GM18502 (cell line): ENCODE data around the gene SPTBN5.

ENCODE experiments used
- ATAC-seq: cut with Tn5 transposase; IDR thresholded peaks from one replicate; pipeline ENCODE4 v1.9.1; 2021; ENCODE audit warnings: mild to moderate bottlenecking; ENCODE audit not compliant: unreplicated experiment, poor library complexity

SPTBN5 gene

DNA sequence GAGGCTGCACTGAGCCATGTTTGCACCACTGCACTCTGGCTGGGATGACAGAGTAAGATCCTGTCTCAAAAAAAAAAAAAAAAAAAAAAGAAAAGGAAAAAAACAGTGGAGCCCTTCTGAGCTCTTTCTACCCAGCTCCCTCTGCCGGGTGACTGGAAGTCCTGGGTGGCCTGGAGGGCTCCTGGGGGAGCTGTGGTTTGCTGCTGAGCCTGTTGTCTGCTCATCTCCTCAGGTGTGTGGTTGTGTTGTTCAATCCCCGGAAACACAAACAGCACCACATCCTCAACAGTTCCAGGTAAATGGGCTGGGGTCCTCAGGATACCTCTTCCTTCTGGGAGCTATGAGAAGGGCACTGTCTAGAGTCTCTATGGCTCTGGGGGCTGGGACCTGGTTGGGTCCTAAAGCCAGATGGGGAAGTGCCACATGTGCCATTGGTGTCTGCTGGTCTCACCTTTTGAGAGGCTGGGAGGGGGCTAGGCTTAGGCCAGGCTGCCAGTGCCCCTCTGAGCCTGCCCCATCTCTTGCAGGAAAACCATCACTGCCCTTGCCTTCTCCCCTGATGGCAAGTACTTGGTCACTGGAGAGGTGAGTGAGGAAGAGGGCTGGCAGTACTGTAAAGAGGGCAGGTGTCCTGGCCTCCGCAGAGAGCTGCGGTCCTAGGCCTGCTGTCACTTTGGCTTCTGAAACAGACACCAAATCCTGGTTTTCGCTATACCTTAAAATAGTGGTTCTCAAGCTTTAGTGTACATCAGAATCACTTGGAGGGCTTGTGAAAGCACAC, 83.0 kb downstream of the SPTBN5 start:
- ATAC-seq, result no peak

DNA sequence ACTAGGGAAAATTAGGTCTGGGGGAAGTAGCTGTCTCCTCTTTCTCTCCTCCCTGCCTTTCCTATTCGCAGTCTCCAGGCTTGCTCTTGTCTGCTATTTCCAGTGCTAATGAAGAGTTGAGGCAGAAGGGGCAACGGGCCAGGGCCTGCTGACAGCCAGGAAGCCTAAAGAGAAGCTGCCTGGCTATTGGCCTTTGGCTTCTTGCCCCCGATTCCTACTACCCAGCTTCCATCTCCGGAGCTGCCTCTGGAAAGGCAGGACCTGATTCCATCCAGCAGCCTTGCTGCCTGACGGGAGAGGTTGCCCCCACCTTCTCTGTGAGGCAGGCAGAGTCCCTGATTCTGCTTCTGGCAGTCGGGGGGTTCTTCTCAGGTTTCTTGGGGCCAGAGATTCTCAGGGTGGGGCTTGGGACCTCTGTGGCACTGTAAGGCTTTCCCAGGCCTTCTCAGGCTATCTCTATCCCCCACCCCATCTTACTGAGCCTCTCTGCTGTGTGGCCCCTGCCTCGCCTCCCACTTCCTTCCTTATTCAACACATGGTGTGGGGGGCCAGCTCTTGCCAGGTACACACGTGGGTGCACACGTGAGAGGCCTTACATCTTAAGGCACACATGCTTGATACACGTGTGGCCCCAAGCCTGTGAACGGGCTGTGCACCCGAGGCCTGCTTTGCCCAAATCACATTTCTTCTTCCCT, 84.2 kb downstream of the SPTBN5 start:
- no peak for ATAC-seq

DNA sequence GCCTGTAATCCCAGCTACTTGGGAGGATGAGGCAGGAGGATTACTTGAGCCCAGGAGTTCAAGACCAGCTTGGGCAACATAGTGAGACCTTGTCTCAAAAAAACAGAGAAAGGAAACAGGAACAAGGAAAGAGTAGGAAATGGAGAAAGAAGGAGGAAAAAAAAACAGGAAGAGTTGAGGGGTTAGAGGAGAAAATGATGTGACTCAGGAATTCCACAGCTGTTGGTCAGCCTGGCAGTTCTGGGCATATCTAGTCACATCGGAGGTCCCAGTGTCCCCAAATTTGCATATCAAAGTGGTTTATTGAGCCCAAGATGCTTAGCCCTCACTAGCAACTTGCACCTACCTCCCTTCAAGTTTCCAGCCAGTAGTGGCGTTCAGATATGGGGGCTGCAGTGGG, 84.7 kb downstream of the SPTBN5 start:
- no peak for ATAC-seq

DNA sequence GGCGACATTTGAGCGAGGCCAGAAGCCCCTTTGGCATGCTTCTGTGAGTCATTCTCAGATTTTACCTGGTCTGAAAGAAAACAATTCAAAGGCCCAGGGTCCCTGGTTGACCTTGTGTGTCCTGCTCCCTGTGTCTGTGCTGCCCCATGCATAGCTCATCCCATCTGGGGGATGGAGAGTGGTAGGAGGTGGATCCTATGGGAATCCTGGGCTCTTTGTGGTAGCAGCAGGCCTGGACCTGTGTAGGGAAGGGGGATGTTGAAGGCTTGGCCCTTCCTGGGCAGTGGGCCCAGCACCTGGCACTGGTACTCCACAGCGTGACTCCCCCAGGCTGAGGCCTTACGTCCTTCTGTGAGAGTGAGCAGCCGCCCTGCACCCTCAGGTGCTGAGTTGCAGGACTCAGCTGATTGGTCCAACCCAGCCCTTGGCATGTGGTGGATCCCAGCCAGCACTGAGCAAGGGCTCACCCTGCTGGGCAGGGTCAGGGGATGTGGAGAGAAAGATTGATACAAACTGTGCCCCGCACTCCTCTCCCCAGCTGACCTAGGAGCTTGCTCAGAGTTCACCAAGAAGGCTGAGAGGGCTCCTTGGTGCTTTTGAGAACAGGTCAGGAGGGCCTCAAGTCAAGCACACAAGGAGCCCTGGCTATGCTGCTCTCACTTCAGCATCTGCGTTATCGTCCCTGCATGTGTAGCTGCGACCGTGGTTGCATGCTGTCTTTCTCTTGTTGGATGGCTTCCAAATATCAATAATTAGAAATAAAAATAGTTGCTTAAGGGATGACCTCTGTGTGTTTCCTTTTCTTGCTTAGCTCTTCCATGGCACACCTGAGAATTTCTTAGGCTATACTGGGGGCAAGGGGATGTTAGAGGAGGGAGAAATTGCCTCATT, 87.3 kb downstream of the SPTBN5 start:
- no peak for ATAC-seq

DNA sequence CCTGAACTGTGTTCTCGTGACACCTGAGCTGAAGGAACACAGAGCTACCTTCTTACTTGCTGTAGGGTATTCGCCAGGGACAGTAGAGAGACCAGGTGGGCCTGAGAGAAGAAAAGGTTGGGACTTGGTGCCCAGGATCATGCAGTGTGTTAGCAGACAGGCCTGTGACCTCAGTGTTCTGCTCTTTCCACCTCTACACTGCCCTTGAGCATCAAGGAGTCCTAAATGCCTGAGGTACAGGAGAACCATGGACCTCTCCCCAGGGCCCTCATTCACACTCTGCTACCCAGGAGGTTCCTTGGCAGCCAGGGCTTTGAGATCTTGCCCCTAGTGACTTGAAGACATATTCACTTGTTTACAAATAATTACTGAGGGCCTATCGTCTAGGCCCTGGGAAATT, 88.1 kb downstream of the SPTBN5 start:
- no peak for ATAC-seq

DNA sequence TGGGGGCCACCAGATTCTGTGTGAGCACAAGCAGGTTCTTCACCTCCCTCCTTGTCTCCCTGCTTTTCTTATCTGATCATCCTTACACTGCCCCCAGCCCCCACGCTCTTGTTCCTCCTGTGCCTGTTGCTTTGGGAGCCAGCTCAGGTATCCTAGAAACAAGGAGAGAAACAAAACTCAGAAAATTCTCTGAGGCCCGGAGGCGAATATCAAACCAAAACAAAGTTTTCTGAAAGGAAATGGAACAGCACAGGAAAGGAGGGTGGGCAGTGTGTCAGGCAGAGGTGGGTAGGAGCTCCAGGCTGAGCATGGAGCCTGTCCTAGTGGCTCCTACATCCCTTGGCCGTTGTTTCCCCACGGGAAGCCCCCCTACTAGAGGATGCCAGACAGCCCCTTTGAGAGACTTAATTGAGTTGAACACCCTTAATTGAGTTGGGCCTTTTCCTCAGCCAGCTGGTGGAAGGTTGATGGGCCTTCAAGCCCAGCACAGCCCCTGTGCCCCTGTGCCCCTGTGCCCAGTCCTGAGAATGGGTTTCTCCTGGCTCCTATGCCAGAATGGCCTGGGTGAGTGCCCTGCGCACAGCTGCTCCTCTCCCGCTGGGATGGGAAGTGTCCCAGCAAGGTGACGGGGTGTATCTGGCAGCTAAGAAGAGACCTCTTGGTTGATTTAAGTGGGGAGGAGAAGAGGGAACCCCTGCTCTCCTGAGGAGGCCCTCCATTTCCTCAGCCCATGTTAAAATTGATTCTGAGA, 88.8 kb downstream of the SPTBN5 start:
- ATAC-seq, result no peak

DNA sequence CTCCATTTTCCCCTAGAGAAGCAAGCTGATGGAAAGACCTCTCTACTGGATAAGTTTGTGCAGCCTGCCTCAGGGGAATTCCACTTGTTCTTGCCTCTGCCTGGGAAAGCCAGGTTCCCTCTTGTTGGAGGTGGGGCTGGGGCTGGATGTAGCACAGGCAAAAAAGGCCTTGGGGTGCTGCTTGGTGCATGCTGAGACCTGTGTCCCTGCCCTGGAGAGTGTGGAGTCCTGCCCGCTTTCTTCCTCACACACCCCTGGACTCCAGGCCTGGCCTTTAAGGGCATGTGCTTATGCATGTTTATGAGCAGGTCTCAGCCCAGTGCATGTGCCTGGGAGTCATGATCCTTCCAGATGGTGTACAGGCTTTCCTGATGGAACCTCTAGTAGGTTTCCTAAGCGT, 89.5 kb downstream of the SPTBN5 start:
- no peak for ATAC-seq

DNA sequence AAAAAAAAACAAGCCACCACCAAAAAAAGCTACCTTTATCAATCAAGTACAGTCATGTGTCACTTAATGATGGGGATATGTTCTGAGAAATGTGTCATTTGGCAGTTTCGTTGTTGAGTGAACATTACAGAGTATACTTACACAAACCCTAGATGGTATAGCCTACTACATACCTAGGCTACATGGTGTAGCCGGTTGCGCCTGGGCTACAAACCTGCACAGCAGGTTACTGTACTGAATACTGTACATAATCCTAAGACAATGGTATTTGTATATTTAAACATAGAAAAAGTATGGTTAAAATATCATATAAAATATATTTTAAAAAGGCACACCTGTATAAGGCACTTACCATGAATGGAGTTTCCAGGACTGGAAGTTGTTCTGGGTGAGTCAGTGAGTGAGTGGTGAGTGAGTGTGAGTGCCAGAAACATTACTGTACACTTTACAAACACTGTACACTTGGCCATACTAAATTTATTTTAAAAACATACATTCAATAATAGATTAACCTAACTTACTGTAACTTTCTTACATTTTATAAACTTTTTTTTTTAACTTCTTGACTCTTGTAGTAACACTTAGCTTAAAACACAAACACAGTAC, 91.9 kb downstream of the SPTBN5 start:
- ATAC-seq, result no peak

DNA sequence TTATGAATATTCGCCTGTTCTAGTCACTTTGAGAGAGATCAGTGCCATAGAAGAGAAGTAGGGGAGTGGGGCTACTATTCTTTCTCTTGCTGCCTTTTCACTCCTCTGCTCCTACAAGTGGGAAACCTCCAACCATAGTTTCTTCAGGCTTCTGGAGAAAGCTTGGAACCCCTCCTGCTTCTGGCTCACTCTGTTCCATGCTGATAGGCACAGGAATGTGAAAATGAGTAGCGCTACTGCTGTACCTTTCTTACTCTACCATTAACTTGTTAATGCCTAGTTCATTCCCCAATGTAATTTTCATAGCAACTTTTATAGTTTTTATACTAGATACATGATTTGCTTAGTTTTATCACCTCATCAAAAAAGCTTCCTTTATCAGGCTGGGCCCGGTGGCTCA, 92.7 kb downstream of the SPTBN5 start:
- no peak for ATAC-seq

DNA sequence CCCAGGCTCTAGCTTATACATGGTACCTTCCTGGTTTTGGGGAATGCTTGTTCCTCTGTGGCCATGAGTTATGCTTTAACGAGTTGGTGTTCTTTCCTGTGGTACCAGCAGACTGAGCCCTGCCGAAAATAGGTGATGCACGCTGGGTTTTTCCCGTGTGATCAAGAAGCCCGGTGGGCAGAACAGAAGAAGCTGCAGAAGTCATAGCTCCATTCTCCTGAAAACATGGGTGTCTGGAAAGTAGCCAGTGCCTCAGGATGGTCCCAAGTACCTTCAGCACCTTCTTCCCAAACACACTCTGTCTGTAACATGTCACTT, 94.4 kb downstream of the SPTBN5 start:
- ATAC-seq, result no peak

DNA sequence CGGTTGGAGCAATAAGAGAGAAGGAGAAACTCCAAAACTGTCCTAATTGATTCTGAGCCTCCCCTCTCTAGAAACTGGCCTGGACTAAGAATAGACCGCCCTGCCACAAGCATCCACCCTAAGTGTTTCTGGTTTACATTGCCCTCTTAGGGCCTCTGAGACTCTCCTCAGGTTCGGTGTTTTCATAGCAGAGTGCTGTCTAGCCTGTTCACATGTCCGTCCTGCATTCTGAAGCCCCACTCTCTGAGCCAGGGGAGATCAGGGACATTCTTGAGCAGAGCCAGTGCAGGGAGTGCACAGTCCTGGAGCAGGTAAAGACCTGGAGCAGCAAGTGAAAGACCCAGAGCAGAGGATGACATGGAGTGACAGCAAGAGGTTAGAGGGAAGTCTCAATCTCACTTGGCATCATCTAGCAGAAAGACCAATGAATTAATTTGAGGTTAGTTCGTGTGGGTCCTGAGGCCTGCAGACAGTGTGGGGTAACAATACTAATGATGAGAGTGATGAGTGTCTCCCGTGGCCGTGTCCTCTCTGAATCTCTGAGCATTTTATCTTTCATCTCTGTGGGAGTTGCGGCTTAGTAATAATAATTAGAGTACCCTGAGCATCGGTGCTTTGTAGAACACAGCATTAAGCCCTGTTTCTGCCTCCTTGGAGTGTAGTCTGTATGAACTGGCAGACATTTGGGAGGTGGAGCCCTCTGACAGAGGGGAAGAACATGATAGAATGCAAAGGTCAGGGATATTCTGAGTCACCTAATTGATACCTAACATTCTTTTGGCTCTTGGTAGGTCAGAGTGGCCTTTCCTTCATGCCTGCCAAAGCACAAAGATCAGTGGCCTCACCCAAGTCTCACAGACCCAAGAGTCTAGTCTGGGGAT, 95.0 kb downstream of the SPTBN5 start:
- ATAC-seq, result no peak
